AG09309 (cell line): Measurements from ENCODE around the gene COL23A1.

ENCODE experiments used
- DNase-seq: peaks from one replicate; pipeline ENCODE4 v3.0.0-alpha.2; 2010; ENCODE audit warnings: low read depth
- H3K4me3 ChIP-seq: 2 replicates; pipeline ENCODE4 v1.5.1; 2011; ENCODE audit warnings: mild to moderate bottlenecking, low read depth, low read length, moderate library complexity; ENCODE audit not compliant: control insufficient read depth
- CTCF ChIP-seq: IDR thresholded peaks from 2 replicates; pipeline ENCODE4 v1.5.1; 2011; ENCODE audit warnings: mild to moderate bottlenecking, low read depth, low read length, inconsistent platforms; ENCODE audit not compliant: insufficient read depth, control insufficient read depth; ENCODE audit errors: missing control alignments

COL23A1 gene

GRCh38 chr5:178361657-178362445 is 228.3 kb downstream of the COL23A1 start:
- no peak for TF ChIP-seq CTCF
- no peak for DNase-seq
- no peak overlapping the region for H3K4me3 ChIP-seq

- TF ChIP-seq CTCF = no peak
- no peak for DNase-seq
- H3K4me3 ChIP-seq = no peak overlapping the region
These were observed 229.3 kb downstream of the COL23A1 start for GRCh38 chr5:178360926-178361235.

- no peak for DNase-seq
- no peak overlapping the region for H3K4me3 ChIP-seq
- no peak for TF ChIP-seq CTCF
These were observed 229.8 kb downstream of the COL23A1 start for GRCh38 chr5:178360222-178360925.

- no peak overlapping the region for H3K4me3 ChIP-seq
- no peak for TF ChIP-seq CTCF
- DNase-seq = no peak
These were observed 230.5 kb downstream of the COL23A1 start for GRCh38 chr5:178359738-178360137.

- no peak overlapping the region for H3K4me3 ChIP-seq
- TF ChIP-seq CTCF = no peak
- no peak for DNase-seq
These were observed 232.5 kb downstream of the COL23A1 start for GRCh38 chr5:178357678-178358077.

- no peak overlapping the region for H3K4me3 ChIP-seq
- DNase-seq = no peak
- no peak for TF ChIP-seq CTCF
These were observed 233.1 kb downstream of the COL23A1 start for GRCh38 chr5:178357121-178357521.
